A673 (cell line): ENCODE measurements around the gene DAB1. TPM values are rescaled to one million over a fixed set of nuclear protein-coding genes. Genes with fewer than 3 reads are reported as not detected.

Experiments
- BruUV-seq: library from RNA; stranded (reverse); fragments of 400-500 nt; replicated peaks from 2 replicates; lab custom pipeline; 2021; lab: Mats Ljungman, UMichigan
- CTCF ChIA-PET: fragments of 300-600 bp; sonication (Branson Sonifier 250); formaldehyde crosslinking; loops from one replicate; lab custom pipeline; 2022; ENCODE audit warnings: antibody characterized with exemption; lab: Charles Lee
- POLR2A ChIA-PET: fragments of 300-600 bp; sonication (Branson Sonifier 250); formaldehyde crosslinking; loops from one replicate; lab custom pipeline; 2022; ENCODE audit warnings: antibody characterized with exemption; ENCODE audit not compliant: low non-redundant PET; lab: Charles Lee
- DNase-seq: peaks from one replicate; pipeline ENCODE4 v3.0.0-alpha.2; 2015; ENCODE audit warnings: low spot score
- H3K27ac ChIP-seq: fragments of 200-600 bp; sonication (generic); 2 replicates; pipeline ENCODE4 v1.5.1; 2016; ENCODE audit warnings: mixed run types, low read depth, mild to moderate bottlenecking, mixed read lengths, antibody characterized with exemption, low read length; ENCODE audit not compliant: poor library complexity, severe bottlenecking
- H3K27me3 ChIP-seq: fragments of 200-600 bp; sonication (generic); replicated peaks from 2 replicates; pipeline ENCODE4 v1.6.1; 2017; ENCODE audit warnings: mixed run types, low read depth, mild to moderate bottlenecking, mixed read lengths, antibody characterized with exemption, low read length; ENCODE audit not compliant: insufficient read depth, poor library complexity
- H3K36me3 ChIP-seq: fragments of 200-600 bp; sonication (generic); 2 replicates; pipeline ENCODE4 v1.6.1; 2016; ENCODE audit warnings: mixed run types, mild to moderate bottlenecking, mixed read lengths, antibody characterized with exemption, low read length; ENCODE audit not compliant: insufficient read depth, poor library complexity, severe bottlenecking
- H3K4me1 ChIP-seq: fragments of 200-600 bp; sonication (generic); 2 replicates; pipeline ENCODE4 v1.6.1; 2017; ENCODE audit warnings: mixed run types, mild to moderate bottlenecking, mixed read lengths, antibody characterized with exemption, low read length; ENCODE audit not compliant: insufficient read depth, poor library complexity, severe bottlenecking
- H3K4me3 ChIP-seq: fragments of 200-600 bp; sonication (generic); 2 replicates; pipeline ENCODE4 v1.5.1; 2016; ENCODE audit warnings: low read depth, mixed run types, mild to moderate bottlenecking, mixed read lengths, low read length; ENCODE audit not compliant: poor library complexity, severe bottlenecking
- H3K9me3 ChIP-seq: fragments of 200-600 bp; sonication (generic); 2 replicates; pipeline ENCODE4 v1.6.1; 2016; ENCODE audit warnings: mixed run types, low read depth, mild to moderate bottlenecking, mixed read lengths, antibody characterized with exemption, low read length; ENCODE audit not compliant: poor library complexity, severe bottlenecking
- EZH2 ChIP-seq: fragments of 200-600 bp; sonication (generic); IDR thresholded peaks from 2 replicates; pipeline ENCODE4 v1.6.1; 2017; ENCODE audit warnings: borderline replicate concordance, low read depth, mild to moderate bottlenecking, mixed read lengths, antibody characterized with exemption, low read length; ENCODE audit not compliant: poor library complexity, severe bottlenecking
- intact Hi-C: fragments of 100-400 bp; cut with micrococcal nuclease; formaldehyde crosslinking; loops from one replicate; pipeline ENCODE4 v1.10.0; 2022; ENCODE audit not compliant: unreplicated experiment
- total RNA-seq: library from RNA; stranded (reverse); gene quantifications from 2 replicates; pipeline ENCODE4 v1.2.3, GENCODE V29; 2021
- TF ChIP-seq, protein P1 (sequence below): fragments of 300-800, 200-600 bp; sonication (generic); conservative IDR thresholded peaks from 2 replicates; pipeline ENCODE4 v1.5.1; 2017; ENCODE audit warnings: low read depth, mild to moderate bottlenecking, antibody characterized with exemption, low read length, moderate library complexity, mixed read lengths

DAB1 gene
- total RNA-seq, 1 experiment from 2014 or later = 112 TPM

DNA sequence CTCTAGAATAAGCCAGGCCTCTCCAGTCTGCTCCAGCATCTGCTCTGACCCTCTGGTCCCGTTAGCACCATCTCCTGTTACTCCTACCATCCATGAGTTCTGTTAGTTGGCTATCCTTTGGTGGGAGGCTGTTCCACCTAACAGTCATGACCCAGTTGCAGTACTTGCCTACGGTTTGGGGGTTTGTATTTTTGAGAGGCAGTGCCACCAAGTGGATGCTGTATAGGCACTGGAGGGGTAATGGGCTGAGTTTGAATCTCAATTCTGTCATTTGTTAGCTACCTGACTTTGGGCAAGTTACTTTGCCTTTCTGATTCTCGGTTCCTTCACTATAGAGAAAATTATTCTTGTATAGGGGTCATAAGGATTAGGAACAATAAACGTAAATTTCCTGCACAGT, 445.9 kb downstream of the DAB1 start:
- Histone ChIP-seq H3K27me3 (no peaks in the 10 kb centered on the region), H3K27ac (no peak overlapping the region), H3K4me1 (peaks cover 3% of the 10 kb centered on the region), H3K4me3 (no peak overlapping the region), H3K36me3 (no peaks in the 10 kb centered on the region), H3K9me3 (no peaks in the 10 kb centered on the region)
- intact Hi-C loops = no loop called here
- ChIA-PET POLR2A (no interaction called here), CTCF (interaction anchor here (0.6 kb wide), 1 partner anchor 150 kb away, joined by 5 read pairs; no protein-coding TSS in a partner anchor)
- TF ChIP-seq, protein P1, sequence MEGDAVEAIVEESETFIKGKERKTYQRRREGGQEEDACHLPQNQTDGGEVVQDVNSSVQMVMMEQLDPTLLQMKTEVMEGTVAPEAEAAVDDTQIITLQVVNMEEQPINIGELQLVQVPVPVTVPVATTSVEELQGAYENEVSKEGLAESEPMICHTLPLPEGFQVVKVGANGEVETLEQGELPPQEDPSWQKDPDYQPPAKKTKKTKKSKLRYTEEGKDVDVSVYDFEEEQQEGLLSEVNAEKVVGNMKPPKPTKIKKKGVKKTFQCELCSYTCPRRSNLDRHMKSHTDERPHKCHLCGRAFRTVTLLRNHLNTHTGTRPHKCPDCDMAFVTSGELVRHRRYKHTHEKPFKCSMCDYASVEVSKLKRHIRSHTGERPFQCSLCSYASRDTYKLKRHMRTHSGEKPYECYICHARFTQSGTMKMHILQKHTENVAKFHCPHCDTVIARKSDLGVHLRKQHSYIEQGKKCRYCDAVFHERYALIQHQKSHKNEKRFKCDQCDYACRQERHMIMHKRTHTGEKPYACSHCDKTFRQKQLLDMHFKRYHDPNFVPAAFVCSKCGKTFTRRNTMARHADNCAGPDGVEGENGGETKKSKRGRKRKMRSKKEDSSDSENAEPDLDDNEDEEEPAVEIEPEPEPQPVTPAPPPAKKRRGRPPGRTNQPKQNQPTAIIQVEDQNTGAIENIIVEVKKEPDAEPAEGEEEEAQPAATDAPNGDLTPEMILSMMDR = 0 out of 2 replicates have a peak, but pooled peaks have one; percentile 15
- TF ChIP-seq EZH2 = no peak
- no peak for DNase-seq
- no TSS peak for BruUV-seq

GRCh38 chr1:56975446-56975845, 448.4 kb downstream of the DAB1 start:
- no TSS peak for BruUV-seq

GRCh38 chr1:56973923-56974742, 449.7 kb downstream of the DAB1 start:
- Histone ChIP-seq H3K27me3 (no peaks in the 10 kb centered on the region), H3K9me3 (no peaks in the 10 kb centered on the region), H3K36me3 (no peaks in the 10 kb centered on the region), H3K4me1 (no peaks in the 10 kb centered on the region), H3K27ac (no peak overlapping the region), H3K4me3 (no peak overlapping the region)
- ChIA-PET POLR2A (no interaction called here), CTCF (no interaction called here)
- no peak for DNase-seq
- BruUV-seq = no TSS peak
- intact Hi-C loops = no loop called here
- no peak for TF ChIP-seq EZH2
- TF ChIP-seq, protein P1 = no peak

More at GRCh38 chr1:56975446-56975845, 448.4 kb downstream of the DAB1 start:
- Histone ChIP-seq H3K4me3 (no peak overlapping the region), H3K27me3 (no peaks in the 10 kb centered on the region), H3K9me3 (no peaks in the 10 kb centered on the region), H3K36me3 (no peaks in the 10 kb centered on the region), H3K27ac (no peak overlapping the region), H3K4me1 (peaks cover 3% of the 10 kb centered on the region)
- CTCF ChIA-PET = no interaction called here
- TF ChIP-seq, protein P1 = no peak
- TF ChIP-seq EZH2 = no peak
- intact Hi-C loops = no loop called here
- DNase-seq = no peak
- POLR2A ChIA-PET = no interaction called here
